Astrocyte of the cerebellum (primary cell): Measurements from ENCODE around the gene REV3L.

Source experiments
- DNase-seq: peaks from one replicate; pipeline ENCODE4 v3.0.0-alpha.2; 2011; ENCODE audit warnings: low read depth
- H3K4me3 ChIP-seq: 2 replicates; pipeline ENCODE4 v1.5.1; 2011; ENCODE audit warnings: mild to moderate bottlenecking, low read depth, low read length, moderate library complexity
- CTCF ChIP-seq: IDR thresholded peaks from 2 replicates; pipeline ENCODE4 v1.5.1; 2012; ENCODE audit warnings: low read length, low read depth, moderate library complexity, mild to moderate bottlenecking; ENCODE audit errors: missing control alignments
- in situ Hi-C: cut with HindIII; loops from 2 replicates; pipeline ENCODE4 v1.10.0; 2017; ENCODE audit warnings: low sequenced_read_pairs

The REV3L gene

GRCh38 chr6:111388681-111389080, 94.3 kb downstream of the REV3L start:
- in situ Hi-C loops, result no loop called here
- no peak overlapping the region for H3K4me3 ChIP-seq
- TF ChIP-seq CTCF, result no peak
- DNase-seq, result no peak

- no peak overlapping the region for H3K4me3 ChIP-seq
- DNase-seq, result no peak
- no peak for TF ChIP-seq CTCF
- in situ Hi-C loops, result no loop called here
These were observed 100.3 kb downstream of the REV3L start for GRCh38 chr6:111382476-111383294.

GRCh38 chr6:111381728-111382127, 101.3 kb downstream of the REV3L start:
- no peak for TF ChIP-seq CTCF
- in situ Hi-C loops, result no loop called here
- no peak overlapping the region for H3K4me3 ChIP-seq
- DNase-seq, result no peak

GRCh38 chr6:111381123-111381522, 101.9 kb downstream of the REV3L start:
- in situ Hi-C loops, result no loop called here
- DNase-seq, result no peak
- no peak overlapping the region for H3K4me3 ChIP-seq
- no peak for TF ChIP-seq CTCF

- no peak for DNase-seq
- no peak overlapping the region for H3K4me3 ChIP-seq
- no peak for TF ChIP-seq CTCF
- in situ Hi-C loops, result no loop called here
These were observed 103.2 kb downstream of the REV3L start for GRCh38 chr6:111379831-111380230.

GRCh38 chr6:111379302-111379701, 103.7 kb downstream of the REV3L start:
- no peak overlapping the region for H3K4me3 ChIP-seq
- no peak for TF ChIP-seq CTCF
- no peak for DNase-seq
- in situ Hi-C loops, result no loop called here
